ENCODE measurements around the gene CLCF1. TPM values are rescaled to one million over a fixed set of nuclear protein-coding genes. Genes with fewer than 3 reads are reported as not detected.
A peak's percentile ranks its signal among the peaks of the same experiment; 100 is the strongest.

The CLCF1 gene
- total and polyA plus RNA-seq, 8 donors: 1.3 to 11.2 (median 2.6) TPM

DNA sequence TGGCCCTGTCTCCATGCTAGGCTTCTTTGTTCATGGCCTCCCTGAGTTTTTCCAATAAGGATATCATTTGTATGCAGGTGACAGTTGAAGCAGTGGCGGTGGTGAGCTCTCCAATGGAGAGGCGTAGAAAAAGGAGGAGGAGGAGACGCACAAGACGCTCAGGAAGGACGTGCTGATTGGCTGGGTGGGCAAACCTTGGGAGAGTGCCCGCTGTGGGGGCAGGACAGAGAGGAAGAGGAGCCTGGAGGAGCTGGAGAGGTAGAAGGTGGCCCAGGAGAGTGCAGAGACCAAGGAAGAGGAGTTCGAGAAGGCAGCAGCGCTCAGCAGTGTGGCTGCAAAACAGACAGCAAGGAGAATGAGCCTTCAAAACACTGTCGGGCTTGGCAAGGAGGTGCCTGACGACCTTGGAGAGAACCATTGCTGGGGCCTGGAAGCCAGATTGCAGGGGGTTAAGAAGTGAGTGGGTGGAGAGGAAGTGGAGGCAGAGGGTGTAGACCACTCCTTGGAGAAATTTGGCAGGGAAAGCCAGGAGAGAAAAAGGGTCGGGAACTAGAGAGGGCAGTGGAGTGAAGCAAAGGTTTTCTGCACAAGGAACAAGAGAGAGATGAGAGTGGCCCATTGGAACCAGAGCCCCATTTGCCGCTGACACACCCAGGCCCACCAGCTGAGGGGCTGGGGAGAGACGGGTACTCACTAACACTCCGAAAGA, 7.5 kb downstream of the CLCF1 start:
- no peak overlapping the region for H3K27ac ChIP-seq
- ATAC-seq: no peak
- 77 to 78% methylated on average over 14 of the region's 14 CpGs for WGBS, 2 donors

DNA sequence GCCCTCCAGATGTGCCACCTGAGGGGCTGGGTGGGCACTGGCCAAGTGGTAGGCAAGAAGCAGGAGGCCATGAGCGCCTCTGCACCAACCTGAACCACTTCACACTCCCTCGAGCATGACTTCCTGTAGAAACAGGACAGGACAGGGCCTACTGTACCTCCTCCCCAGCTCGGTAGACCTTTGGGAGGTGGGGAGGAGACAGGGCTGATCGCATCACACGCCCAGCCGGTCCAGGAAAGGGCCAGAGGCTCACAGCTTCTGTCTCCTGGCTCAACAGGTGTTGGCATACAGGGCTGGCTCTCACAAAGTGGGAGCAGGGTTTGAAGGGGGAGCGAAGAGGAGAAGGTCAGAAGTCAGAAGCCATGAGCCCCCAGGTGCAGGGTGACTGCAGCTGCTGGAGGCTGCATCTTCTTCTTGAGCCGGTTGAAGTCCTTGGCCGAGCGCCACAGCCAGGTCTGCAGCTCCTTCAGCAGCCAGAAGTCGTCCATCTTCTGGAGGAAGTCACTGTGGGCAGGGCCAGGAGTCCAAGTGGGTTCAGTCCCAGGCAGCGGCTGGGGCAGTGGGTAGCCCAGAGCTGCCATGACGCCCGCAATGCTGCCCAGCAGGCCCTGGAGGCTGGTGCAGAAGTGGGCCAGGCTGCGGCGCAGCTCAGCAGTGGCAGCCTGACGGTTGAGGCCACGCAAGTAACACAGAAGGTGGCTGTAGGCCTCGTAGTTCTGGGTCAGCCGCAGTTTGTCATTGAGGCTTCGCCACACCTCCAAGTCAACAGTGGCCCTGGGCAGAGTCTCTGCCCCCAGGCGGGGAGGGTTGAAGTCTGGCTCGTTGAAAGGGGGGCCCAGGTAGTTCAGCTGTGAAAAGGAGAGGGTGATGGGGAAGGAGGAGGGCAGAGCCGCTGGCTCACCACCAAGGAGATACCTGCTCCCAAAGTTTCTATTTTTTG, 8.3 kb downstream of the CLCF1 start:
- H3K4me3 ChIP-seq: no peak overlapping the region
- H3K27ac ChIP-seq: no peak overlapping the region
- WGBS, 2 donors: 87 to 88% methylated on average over 24 of the region's 24 CpGs
- H3K36me3 ChIP-seq: no peaks in the 10 kb centered on the region
- ATAC-seq (no peak), FAIRE-seq (no peak), DNase-seq (no peak)
- no peaks in the 10 kb centered on the region for H3K27me3 ChIP-seq
- intact Hi-C loops (cut with DNase I): no loop called here
- H3K4me1 ChIP-seq: no peaks in the 10 kb centered on the region
- TF ChIP-seq, protein P1, sequence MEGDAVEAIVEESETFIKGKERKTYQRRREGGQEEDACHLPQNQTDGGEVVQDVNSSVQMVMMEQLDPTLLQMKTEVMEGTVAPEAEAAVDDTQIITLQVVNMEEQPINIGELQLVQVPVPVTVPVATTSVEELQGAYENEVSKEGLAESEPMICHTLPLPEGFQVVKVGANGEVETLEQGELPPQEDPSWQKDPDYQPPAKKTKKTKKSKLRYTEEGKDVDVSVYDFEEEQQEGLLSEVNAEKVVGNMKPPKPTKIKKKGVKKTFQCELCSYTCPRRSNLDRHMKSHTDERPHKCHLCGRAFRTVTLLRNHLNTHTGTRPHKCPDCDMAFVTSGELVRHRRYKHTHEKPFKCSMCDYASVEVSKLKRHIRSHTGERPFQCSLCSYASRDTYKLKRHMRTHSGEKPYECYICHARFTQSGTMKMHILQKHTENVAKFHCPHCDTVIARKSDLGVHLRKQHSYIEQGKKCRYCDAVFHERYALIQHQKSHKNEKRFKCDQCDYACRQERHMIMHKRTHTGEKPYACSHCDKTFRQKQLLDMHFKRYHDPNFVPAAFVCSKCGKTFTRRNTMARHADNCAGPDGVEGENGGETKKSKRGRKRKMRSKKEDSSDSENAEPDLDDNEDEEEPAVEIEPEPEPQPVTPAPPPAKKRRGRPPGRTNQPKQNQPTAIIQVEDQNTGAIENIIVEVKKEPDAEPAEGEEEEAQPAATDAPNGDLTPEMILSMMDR (IDR thresholded peaks at IDR 0.05): no peak
- H3K9me3 ChIP-seq: no peaks in the 10 kb centered on the region

More for the DNA sequence above, 7.5 kb downstream of the CLCF1 start:
- Histone ChIP-seq H3K4me1 (no peaks in the 10 kb centered on the region), H3K9me3 (no peaks in the 10 kb centered on the region), H3K27me3 (no peaks in the 10 kb centered on the region), H3K36me3 (no peaks in the 10 kb centered on the region), H3K4me3 (no peak overlapping the region)
- DNase-seq (no peak), FAIRE-seq (no peak)
- intact Hi-C loops (cut with DNase I): no loop called here
- TF ChIP-seq, protein P1 (IDR thresholded peaks at IDR 0.05): no peak

DNA sequence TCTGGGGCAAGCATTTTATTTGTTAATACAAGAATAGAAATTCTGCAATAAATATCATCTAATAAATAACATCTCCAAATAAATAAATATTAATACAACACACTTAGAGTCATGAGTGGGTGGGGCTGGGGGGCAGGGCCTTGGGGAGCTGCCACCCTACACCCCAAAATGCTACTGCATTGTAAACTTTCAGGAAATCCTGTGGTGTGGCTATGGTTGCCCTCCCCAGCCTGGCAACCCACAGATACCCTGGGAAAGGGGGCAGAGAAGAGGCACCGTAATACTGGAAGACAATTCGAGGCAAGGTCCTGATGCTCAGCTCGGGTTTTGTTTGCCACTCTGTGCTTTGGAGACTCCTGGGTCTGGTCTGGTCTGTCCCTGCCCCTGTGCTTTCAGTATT, 9.2 kb downstream of the CLCF1 start:
- no peaks in the 10 kb centered on the region for H3K4me1 ChIP-seq
- WGBS, 2 donors: 86 to 92% methylated on average over 3 of the region's 3 CpGs
- DNase-seq (no peak), ATAC-seq (no peak), FAIRE-seq (no peak)
- H3K9me3 ChIP-seq: no peaks in the 10 kb centered on the region
- intact Hi-C loops (cut with DNase I): no loop called here
- TF ChIP-seq, protein P1 (IDR thresholded peaks at IDR 0.05): no peak
- no peak overlapping the region for H3K27ac ChIP-seq
- H3K4me3 ChIP-seq: no peak overlapping the region
- H3K36me3 ChIP-seq: no peaks in the 10 kb centered on the region
- H3K27me3 ChIP-seq: no peaks in the 10 kb centered on the region

DNA sequence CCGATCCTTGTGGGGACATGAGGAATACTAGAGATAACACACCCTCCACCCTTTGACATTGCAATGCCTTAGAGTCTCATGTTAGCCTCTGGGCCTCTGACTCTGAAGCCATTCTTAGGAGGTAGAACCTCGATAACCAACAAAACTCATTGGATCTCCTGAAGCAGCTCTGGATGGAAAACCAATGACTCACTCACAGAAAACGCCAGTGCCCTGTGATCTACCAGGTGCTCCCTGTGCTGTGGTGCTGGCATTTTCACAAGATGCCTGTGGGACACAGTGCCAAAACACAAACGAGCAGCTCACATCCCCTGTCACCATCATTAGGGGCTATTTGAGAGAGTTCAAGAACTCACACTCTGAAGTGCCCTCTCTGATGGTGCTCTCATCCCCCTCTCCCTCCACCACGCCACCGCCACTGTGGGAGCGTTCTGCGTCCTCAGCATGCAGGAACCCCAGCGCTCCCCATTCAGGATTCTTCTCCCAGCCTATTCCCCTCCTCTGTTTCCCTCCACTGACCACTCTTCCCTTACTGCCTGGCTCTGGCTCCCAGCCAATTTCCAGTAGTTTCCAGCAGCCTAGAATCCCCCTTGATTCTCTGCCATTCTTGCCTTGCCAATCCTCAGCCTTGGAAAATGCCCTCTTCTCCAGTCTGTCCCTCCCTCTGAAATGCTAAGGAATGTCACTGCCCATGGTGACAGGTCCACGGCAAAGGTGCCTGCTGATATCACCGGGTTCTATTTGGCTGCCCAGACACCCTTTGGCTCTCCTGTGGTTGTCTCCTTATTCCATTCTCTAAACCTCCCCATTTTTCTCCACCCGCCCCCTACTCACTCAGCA, 15.3 kb downstream of the CLCF1 start:
- intact Hi-C loops (cut with DNase I): no loop called here

More for the DNA sequence above, 15.3 kb downstream of the CLCF1 start:
- ATAC-seq: no peak
- Histone ChIP-seq H3K4me1 (peaks cover 0 to 33% (median 14%) of the 10 kb centered on the region in 3 donors), H3K36me3 (no peaks in the 10 kb centered on the region), H3K27me3 (no peaks in the 10 kb centered on the region), H3K4me3 (no peak overlapping the region), H3K9me3 (no peaks in the 10 kb centered on the region), H3K27ac (peak overlapping the region in 1 of 4 donors; percentile 98)
- 73 to 74% methylated on average over 12 of the region's 12 CpGs for WGBS, 2 donors
- FAIRE-seq: no peak
- DNase-seq: peak in 1 of 6 donors; percentile 41
- TF ChIP-seq, protein P1 (IDR thresholded peaks at IDR 0.05): no peak

All from pancreas (tissue), 10 donors.